HG02884 (cell line): ENCODE measurements around the gene TTLL9.

ENCODE experiments used
- ATAC-seq: cut with Tn5 transposase; IDR thresholded peaks from one replicate; pipeline ENCODE4 v1.9.1; 2021; ENCODE audit warnings: mild to moderate bottlenecking, moderate library complexity; ENCODE audit not compliant: unreplicated experiment

Gene TTLL9

DNA sequence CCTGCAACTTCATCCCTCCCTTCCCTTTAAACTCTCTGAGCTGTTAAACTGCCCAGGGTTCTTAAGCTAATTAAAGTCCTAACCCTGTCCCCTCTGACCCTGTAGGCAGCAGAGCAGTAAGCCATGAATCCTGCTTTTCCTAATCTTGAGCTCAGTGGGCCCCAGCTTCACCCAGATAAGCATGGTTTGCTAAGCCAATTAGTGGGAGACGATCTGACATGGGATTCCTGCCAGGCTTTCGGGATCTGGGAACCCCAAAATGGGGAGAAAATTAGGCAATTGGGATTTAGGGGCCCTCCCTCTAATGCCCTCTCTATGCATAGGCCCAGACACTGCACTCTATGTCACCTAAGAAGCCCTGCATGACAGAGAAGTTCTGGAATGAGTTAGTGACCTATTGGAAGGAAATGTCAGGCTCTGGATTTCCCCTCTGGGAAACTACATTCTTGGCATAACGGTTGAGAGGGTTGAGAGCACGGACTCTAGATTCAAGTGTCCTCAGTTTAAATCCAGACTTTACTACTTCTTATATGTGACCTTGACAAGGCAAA, 102.1 kb downstream of the TTLL9 start:
- ATAC-seq: no peak

DNA sequence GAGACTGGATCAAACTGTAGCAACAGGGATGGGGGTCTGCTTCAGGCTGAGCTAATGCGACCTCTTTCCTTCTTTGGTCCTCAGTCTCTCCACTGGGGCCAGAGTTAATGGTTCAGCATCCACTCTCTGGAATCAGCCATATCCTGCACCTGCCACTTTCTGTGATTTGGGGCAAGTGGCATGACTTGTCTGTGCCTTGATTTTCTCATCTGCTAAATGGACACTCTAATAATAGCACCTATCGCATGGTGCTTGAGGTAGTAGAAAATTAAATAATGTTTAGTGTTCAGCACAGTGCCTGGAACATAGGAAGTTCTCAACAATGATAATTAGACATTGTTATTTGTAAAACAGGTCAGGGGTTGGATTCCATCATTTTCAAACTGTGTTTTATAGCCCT, 103.9 kb downstream of the TTLL9 start:
- ATAC-seq: no peak

DNA sequence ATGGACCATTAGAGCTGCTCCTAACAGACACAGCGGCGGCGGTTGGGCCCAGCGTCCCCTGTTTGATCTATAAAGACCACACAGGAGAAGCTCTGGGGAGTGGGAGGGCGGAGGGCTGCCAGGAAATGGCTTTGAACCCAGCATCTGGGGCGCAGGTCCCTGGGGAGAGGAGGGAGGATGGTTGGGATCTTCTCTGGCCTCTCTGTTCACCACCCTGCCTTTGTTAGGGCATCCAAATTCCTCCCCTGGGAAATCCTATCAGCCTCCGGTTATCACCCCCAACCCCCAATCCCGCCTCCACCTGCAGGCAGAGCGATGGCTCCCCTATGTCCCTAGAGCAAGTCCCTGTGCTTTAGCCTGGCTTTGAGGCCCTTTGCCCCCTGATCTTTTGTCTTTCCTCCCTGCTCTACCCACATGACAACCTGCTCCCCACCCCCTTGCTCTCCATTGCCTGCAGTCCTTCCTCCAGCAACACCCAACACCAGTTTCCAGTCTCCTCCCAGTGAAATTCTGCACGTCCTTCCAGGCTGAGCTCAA, 104.6 kb downstream of the TTLL9 start:
- no peak for ATAC-seq

DNA sequence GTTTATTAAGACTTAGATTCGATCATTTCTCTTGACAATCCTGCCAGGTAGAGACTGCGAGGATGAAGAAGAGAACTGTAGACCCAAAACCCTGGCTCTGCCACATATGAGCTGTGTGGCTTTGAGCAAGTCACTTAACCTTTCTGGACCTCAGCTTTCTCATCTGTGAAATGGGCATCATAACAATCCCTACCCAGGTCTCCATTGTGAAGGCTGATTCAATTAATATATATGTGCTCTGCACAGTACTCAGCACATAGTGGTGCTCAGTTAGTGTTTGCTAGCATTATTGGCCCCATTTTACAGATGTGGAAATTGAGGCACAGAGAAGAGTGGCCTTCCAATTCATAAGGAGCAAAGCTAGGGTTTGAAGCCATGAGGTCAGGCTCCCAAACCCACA, 105.4 kb downstream of the TTLL9 start:
- ATAC-seq: no peak

DNA sequence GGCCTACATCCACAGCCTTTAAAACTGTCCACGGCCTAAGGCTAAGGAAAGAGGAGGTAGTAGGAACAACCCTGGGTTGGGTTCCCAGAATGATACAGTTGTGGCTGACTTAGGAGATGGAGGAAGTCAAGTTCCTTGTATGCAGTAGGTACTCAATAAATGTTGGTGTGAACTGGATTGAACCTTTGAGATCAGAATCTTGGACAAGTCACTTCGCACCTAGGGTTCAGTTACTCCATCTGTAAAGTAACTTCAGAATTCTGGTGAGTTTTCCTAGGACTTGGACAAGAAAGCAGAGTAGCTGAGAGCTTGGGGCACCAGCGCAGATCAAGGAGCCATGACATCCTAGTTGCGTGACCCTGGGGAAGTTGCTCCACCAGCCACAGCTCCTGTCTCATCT, 106.6 kb downstream of the TTLL9 start:
- ATAC-seq: no peak

DNA sequence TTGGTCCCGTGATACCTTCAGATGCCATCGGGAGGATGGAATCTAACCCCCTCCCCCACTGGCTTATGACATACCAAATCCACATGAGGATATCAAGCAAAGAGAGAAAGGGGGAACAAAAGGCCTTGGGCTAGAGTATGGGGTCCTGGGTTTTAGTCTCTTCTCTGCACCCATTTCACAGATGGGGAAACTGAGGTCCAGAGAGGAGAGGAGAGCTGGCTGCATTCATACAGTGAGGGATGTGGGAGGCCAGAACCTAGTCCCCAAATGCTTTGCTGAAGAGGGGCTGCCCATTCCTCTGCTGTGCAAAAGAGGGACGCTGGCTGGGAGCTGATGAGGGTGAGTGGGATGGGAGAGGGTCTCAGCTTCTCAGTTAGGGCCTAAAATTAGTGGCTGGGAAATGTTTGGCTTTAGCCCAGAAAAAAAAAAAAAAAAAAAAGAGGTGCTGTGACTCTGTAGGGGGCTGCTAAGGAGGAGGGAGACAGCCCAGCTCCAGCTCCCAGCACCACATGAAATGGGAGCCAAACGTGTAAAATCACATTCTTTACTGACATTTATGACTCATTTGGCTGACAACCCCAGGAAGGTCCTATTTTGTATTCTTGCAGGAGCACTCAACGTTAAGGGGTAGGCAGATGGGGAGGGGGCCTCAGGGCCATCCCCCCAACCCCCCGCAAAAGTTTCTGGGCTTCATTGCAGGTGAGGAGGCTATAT, 109.4 kb downstream of the TTLL9 start:
- no peak for ATAC-seq

DNA sequence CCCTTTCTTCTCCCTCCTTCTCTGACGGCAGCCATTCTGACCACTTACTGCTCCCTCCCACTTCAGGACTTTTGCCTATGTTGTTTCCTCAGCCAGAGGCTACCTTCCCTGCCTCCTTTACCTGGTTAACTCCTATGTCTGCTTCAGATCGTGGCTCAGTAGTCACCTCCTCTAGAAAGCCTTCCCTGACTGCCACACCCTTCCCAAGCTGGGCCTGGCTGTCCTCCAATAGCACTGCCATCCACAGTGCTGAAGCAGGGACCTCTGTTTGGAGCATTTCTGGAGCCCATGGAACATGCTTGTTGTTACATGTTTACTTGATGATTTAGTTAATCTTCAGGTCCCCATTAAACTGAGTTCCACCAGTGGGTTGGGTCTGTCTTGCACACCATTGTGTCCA, 111.3 kb downstream of the TTLL9 start:
- ATAC-seq: no peak

DNA sequence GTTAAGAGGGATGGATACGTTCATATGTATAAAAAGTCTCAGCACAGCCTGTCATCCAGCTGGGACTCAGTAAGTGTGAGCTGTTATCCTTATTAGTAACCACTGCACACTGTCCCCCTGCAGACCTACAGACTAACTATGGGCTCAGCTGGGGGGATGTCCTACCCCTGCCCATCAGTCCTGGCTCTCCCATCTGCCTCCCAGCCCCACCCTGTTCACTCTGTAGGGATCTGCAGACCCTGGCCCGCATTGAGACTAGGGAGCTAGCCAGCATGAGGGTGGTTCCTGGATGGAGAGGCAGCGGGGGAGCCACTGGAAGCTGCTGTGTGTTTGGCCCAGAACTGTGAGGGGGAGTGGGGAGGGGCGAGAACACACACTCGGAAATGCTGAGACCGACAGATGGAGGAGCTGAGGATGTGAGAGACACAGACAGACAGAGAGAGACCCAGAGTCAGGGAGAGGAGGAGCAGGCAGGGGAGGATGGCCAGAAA, 114.6 kb downstream of the TTLL9 start:
- ATAC-seq: no peak

DNA sequence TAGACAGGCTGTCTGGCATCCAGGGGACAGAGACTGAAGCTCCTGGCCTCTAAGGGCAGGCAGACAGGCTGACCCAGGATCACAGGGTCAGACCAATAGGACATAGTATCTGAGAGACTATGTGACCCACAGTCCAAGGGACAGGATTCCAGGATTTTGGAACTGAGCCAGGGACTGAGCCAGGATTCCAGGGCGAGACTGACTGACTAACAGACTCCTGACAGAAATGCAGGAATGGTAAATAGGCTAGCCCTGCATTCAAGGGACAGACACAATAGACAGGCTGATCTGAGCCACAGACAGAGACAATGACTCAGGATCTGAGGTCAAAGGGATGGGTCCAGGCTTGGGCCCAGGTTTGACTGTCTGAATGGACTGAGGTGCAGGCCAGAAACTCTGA, 117.3 kb downstream of the TTLL9 start:
- ATAC-seq: no peak

DNA sequence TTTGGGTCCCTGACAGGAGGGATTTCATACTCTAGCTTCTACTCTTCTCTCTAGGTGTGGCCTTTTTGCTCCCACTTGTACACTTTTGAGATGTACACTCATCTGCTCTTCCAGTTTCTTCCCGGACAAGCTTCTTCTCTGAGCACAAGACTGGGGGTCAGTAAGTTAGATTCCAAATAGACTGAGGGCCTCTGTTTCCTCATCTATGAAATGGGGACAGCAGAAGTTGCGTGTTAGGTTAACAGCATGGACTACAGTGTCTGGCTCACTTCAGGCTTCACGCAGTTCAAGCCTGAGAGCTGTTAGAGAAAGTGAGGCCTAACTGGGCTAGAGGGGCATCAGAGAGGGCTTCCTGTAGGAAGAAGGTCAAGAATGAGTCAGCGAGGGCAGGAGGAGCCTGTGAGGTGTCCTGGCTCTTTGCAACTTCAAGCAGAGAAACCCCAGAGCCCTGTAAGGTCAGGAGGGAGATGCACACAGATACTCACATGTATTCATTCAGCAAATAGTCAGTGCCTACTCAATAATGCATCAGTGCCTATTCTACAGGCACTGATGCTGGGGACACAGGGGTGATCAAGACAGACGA, 118.1 kb downstream of the TTLL9 start:
- ATAC-seq: no peak

DNA sequence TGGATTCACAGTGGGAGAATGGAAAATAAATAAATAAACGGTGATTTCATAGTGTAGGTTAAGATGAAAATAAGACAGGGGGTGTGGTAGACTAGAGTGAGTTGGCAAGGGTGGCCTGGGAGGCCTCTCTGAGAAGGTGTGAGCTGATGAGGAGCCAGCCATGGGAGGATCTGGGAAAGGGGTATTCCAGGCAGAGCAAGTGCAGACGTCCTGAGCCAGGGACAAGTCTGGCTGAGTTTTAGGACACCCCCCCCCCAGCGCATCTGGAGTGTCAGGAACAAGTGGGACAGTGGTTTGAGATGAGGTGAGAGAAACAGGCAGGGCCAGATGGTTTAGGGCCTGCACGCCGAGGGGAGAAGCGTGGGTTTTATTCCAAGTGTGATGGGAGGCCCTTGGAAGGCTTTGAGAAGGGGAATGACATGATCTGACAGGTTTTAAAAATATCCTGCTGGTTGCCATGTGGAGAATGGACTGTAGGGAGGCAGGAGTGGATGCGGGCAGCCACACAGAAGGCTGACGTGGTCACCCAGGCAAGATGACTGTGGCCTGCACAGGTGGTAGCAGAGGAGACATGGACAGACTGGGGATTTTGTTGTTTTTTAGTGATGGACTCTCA, 118.7 kb downstream of the TTLL9 start:
- no peak for ATAC-seq

DNA sequence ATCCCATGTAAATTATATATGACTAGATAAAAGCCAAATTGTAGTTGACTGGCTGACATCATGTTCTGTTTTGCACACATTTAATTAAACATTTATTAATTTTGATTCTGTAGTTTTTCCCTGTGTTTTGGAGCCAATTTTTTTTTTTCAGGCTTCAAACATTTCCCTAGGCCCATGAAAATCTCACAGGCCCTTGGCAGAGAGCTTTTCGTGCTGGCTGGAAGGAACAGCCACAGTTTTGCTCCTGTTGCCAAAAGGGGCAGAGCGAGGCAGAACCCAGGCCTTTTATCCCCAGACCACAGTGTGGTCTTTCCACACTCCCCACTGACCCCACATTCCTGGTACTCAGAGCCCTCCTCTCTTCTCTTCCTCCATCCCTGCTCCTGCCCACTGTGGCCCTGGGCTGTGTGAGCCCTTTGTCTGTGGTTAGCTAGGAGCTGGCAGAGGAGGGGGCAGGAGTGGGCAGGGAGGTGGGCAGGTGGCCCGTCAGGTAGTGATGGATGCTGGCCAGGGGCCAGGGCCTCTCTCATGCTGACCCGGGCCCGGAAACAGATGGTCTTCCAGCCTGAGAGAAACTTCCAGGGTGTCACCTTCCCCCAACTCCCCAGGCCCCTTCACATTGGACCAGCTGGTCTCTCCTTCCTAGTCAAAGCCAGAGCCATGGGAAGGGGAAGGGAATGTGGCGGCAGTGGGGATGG, 120.4 kb downstream of the TTLL9 start:
- no peak for ATAC-seq

DNA sequence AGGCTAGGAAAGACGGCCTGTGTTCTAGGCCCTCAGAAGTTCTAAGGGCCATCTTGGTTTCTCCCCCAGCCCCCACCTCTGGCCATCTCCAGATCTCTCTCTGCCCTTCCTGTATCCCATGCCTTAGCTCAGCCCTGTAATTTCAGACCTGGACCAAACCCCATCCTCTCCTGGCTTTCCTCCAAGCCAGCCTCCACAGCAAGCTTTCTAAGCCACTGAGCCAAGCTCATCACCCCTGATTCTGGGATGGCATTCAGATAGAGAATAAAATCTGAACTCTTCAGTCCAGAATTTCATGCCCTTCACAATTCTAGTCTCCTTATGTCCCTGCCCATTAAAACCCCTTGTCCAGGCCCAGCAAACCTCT, 120.9 kb downstream of the TTLL9 start:
- no peak for ATAC-seq

DNA sequence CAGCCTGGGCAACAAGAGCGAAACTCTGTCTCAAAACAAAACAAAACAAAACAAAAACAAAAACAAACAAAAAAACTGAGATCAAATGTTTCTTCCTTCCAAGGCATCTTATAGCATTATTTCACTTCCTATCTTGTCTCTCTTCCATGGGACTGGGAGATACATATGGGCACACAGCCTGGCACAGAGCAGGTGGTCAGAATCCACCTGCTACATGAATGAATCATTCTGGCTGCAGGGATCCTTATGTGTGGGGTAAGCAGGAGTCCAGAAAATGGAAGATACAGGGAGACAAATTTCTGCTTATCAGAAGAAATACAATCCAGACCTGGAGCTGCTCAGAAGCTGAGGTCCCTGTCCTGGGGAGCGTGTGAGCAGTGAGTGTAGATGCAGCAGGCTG, 121.7 kb downstream of the TTLL9 start:
- ATAC-seq: no peak
